HG03103 (cell line): Measurements from ENCODE around the gene IGSF21.
"Not testable (repeated sequence)": the region's sequence is repeated elsewhere in the genome, so short reads cannot be mapped to it uniquely, and the experiment has no call there.

Experiments used
- ATAC-seq: cut with Tn5 transposase; IDR thresholded peaks from one replicate; pipeline ENCODE4 v1.9.1; 2021; ENCODE audit warnings: low read depth; ENCODE audit not compliant: unreplicated experiment

Gene IGSF21

DNA sequence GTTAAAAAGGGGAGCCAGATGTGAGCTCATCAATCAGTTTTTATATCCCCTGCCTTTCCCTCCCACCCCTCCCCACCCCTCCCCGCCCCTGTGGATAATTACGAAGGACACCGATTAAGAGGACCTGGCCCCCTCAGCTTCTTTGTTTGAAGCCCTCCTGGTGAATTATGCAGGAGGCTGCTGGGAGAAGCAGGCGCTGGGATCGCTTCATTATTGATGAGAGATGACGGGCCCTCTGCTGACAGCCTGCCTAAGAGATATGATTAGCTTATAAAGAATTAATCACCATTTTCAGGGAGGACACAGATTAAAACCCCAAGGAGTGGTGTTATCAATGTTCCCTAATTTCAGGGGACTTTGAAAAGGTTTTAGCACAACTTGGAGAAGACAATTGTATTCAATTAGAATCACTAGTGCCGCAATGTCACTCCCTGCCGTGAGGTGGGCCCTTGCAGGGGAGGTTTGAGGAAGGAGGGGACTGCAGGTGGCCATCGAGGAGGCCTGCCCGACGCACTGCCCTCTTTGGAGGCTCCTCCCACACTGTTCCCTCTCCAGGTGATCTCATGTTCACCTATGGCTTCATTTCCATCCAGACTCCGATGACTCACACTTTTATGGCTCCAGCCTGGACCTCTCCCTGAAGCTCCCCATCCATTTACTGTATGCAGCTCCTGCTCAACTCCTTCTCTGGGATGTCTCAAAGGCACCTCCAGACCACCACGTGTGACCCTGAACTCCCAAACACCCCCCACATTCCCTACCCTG is 306.1 kb downstream of the IGSF21 start:
- no peak for ATAC-seq

DNA sequence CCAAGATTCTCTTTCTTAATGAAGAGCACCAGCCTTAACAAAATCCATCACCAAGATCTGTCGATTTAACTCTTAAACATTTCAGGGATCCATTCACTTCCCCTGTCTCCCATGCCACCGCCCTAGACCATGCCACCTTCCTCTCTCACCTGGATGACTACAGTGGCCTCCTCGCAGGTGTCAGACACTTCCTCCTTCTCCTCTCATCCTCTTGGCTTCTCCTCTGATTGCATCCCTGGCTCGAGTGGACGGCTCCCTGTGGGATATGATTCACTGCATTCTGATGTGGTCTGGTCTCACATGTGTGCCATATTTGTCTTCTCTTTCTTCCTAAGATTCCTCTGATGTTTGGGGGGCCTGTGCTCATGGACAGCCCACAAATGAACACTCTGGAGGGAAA is 306.7 kb downstream of the IGSF21 start:
- ATAC-seq, result no peak

- ATAC-seq, result no peak
These were observed 307.4 kb downstream of the IGSF21 start for GRCh38 chr1:18414872-18415447.

DNA sequence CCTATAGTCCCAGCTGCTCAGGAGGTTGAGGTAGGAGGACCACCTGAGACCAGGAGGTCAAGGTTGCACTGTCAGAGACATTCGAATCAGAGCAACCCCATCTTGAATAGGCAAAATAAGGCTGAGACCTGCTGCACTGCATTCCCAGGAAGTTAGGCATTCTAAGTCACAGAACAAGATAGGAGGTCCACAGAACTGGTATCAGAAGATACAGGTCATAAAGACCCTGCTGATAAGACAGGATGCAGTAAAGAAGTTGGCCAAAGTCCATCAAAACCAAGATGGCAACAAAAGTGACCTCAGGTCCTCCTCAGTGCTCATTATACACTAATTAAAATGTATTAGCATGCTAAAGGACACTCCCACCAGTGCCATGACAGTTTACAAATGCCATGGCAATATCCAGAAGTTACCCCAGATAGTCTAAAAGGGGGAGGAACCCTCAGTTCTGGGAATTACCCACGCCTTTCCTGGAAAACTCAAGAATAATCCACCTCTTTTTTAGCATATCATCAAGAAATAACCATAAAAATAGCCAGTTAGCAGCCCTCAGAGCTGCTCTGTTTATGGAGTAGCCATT is 307.9 kb downstream of the IGSF21 start:
- ATAC-seq, result no peak

GRCh38 chr1:18416126-18416525 is 308.5 kb downstream of the IGSF21 start:
- ATAC-seq, result not testable (repeated sequence)

DNA sequence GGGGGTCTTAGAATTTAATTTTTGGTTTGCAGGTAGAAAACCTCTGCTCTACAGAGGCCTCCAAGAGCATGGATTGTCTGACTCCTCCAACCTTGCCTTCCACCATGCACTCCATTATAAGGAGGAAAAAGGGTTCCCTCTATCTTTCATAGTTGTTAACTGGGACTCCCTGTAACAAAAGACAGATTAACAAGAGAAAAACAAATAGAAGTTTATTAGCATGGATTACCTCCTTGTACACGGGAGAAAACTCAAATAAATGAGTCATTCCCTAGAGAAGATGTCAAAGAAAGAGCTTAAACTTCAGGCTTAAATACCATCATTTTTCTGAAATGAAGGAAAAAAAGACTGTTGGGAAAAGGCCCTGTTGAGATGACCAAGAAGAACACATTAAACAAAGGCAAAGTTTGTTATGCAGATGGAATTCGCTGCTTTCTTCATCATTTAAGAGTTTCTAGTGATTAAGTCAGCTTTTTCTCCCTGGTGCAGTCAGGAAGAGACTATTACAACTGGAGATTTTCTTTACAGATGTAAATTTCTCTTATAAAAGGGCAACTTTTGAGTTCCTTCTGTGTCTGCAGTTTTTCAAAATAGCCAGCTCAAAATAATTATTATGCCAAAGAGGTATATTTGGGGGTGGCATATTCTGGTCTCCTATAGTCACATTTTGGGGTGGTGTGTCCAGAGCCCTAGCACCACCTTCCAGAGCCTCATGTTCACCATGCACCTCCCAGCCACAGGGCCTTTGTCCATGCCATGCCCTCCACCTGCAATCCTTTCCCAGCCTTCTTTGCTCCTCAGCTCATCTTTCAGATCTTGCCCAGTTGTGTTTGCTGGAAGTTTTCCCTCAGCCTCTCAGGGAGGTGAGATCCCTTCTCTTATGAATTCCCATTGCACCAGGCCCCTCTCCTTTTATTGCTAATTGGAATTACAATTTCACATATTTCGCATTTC is 310.0 kb downstream of the IGSF21 start:
- ATAC-seq, result no peak

DNA sequence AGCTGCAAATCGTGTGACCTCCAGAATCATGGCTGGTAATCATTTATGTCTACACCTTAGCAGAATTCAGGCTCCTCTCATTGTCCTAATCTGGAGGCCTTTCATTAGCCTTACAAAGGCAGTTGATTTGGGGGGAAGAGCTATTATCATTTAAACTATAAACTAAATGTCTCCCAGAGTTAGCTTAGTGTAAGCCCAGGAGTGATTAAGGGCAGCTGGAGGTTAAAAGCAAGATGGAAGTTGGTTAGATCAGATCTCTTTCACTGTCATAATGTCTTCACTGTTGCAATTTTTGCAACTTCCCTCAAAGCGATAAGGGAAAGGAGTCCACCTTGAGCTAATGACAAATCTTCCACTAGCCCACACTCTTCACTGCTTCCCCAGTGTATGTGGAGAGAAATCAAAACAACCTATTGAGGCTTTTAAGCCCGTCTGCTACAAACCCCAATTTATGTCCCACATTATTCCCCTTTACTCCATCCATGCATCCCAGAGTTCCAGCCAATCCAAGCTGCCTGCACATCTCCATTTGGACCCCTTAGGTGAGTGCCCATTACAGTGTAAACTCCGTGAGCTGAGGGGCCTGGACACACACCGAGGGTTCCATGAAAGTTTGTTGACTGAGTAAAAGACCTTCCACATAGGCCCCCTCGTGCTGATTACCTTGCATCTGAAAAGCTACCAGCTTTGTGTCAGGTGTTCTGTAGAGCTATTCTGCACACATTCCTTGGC is 311.7 kb downstream of the IGSF21 start:
- ATAC-seq, result no peak

GRCh38 chr1:18419845-18420184 is 312.2 kb downstream of the IGSF21 start:
- no peak for ATAC-seq

- no peak for ATAC-seq
These were observed 314.6 kb downstream of the IGSF21 start for GRCh38 chr1:18422076-18422777.

DNA sequence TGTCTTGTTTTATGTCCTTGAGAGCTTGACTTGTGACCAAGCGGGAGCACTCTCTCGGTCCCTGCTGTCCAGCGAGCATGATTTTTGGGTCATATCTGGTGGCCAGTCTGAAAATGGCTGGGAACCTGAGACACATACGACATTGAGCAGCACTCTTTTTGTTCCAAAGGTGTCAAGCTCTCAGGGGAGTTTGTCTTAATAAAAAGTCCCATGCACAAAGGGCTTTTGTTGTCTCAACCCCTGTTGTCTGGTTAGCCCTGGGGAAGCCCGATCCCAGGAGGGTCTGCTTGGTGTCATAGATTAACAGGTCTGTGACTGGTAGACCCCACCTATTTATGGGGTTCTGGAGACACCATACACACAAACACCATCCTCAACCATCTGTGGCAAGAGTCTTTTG is 315.4 kb downstream of the IGSF21 start:
- ATAC-seq, result no peak

GRCh38 chr1:18426580-18426979 is 319.0 kb downstream of the IGSF21 start:
- ATAC-seq, result no peak
